GM19463 (cell line): ENCODE results near the gene ING4.

Experiments
- ATAC-seq: cut with Tn5 transposase; IDR thresholded peaks from one replicate; pipeline ENCODE4 v1.9.1; 2021; ENCODE audit warnings: mild to moderate bottlenecking, moderate library complexity; ENCODE audit not compliant: unreplicated experiment

Gene ING4

DNA sequence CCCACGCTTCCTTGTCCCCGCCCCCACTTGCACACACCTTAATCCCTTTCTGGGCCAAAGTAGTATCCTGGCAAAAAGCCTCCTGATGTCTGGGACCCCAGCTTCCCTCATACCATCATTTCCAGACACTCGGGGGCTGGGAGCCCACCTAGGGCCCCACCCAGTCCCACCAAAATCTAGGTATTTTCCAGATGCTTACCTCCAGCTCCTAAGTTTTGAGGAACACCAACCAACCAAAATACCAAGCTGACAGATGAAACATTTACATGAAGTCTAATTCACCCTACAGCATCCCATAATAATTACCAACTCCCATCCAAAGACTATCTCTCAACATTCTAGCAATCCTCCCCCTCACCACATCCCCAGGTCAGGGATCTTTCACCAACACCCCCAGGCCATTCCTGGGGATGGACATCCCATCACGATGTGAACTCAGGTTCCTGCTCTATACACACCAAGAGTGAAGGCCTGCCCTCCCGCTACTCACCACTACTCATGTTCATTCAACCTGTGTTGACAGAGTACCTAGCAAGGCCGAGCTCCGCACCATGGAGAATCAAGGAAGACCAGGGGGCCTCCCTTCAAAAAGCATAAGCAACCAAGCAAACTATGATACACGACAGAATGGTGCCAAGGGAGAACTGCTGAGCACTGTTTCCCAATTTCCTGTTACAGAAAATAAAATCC lies 54.2 kb downstream of the ING4 start:
- ATAC-seq = no peak

- ATAC-seq = no peak
These were observed 54.9 kb downstream of the ING4 start for GRCh38 chr12:6607751-6608591.

DNA sequence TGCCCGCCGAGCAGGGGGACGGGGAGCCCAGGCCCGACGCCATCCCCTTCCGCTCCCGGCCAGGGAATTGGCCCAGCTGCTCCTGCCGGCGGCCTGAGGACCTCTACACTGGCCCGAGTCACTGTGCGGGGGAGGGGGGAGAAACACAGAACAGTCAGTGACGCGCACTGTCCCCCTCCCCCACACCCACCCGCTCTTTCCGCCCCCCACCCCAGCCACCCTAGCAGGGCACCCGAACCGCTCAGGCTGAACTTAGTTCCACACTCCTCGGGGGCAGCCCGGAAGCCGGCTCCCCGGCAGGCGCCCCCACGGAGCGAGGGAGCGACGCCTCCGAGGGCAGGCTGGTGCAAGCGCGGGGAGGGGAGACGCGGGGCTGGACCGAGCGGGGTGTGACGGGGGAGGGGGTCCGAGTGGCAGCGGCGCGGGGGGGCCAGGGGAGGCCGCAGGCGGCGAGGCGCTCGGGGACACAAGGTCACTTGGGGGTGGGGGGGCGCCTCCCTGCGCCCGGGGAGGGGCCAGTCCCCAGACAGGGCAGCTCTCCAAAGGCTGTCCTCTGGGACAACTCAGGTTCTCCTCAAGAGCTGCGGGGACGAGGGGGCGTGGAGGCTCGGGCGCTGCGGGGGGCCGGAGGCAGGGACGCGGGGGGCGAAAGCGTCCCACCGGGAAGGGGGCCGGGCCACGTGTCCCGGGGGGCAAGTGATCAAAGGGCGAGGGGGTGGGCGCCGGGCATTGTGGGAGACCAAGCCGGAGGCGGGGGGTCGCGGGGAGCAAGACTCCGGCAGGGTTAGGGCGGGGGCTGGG lies 56.4 kb downstream of the ING4 start:
- ATAC-seq = no peak

DNA sequence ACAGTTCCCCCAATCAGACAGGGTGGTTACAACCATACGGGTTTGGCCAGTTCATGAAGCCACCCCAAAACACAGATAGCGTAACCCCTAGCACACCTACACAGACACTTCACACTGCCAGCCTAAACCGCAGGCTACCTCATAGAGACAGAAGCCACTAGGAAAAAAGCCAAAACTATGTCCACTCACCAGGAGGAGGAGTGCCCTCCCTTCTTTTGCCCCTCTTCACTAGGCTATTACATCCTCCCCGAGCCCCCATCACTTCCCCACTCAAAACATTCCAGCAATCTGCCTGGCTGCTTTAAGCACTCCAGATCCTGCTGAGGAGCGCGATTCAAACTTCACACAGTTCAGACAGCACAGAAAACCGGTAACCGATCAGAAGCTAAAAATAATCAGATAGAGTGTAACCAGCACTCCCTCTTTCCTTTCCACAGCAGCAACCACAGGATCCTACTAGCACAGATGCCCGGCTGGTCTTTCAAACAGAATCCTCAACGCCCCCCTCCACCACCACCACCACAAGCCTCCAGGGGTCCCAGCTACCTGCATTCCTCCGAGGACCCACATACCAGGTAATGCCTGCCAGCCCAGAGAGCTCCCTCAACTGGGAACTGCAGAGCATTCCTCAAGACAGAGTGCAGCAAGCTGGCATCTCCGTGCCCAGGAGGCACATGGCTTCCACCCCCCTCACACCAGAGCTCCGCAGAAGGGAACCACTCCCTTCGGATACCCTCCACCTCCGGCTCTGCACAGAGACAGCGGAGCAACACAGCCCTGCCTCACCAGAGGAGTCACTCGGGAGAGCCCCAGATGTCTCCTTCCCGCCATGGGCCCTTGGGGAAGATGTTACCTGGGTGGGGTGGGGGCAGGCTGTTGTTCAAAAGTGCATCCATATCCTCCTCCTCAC lies 57.2 kb downstream of the ING4 start:
- ATAC-seq = no peak

- no peak for ATAC-seq
These were observed 58.5 kb downstream of the ING4 start for GRCh38 chr12:6604259-6605029.

DNA sequence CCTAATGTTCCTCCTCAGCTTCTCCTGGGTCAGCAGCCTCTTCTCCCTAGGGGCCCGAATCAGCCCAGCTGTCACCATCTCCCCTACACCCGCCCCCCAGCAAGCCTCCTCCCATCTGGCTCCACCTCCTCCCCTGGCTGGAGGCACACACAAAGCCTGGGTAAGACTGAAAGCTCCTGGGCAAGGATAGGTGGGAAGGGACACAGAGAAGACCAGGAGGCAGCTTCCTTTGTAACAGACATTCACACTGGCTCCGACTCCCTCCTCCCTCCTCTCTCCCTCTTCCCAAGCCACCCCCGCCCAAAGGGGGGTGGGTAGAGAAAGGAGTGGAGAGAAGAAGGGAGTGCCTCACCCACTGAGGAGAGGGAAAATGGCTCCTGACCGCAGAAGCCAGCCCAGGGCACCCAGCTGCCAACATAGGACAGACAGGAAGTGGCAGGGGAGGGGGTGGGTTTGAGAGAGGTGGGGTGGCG lies 59.8 kb downstream of the ING4 start:
- ATAC-seq = no peak

GRCh38 chr12:6602526-6602925 lies 60.4 kb downstream of the ING4 start:
- no peak for ATAC-seq
